Prostate gland (tissue), 2 donors: Measurements from ENCODE around the gene PTPRT.

ENCODE experiments used
- POLR2A ChIP-seq: fragments of 450-650 bp; IDR thresholded peaks from one replicate; pipeline ENCODE4 v1.6.1; 2016; ENCODE audit warnings: antibody characterized with exemption, mild to moderate bottlenecking
- POLR2AphosphoS5 ChIP-seq: sonication (generic); formaldehyde crosslinking; IDR thresholded peaks from one replicate; pipeline ENCODE4 v1.6.1; 2017; ENCODE audit warnings: antibody characterized with exemption
- TF ChIP-seq, protein P1 (sequence below), 4 experiments: fragments of 200-600 bp in 2 of 4; fragments of 450-650 bp in 2 of 4; sonication (generic) in 2 of 4; IDR thresholded peaks; 1 replicate in 3 of 4; 2 replicates in 1 of 4; pipeline ENCODE4 v1.5.1; 2016 to 2019; ENCODE audit warnings: antibody characterized with exemption in 4 of 4, mild to moderate bottlenecking in 2 of 4, moderate library complexity in 2 of 4

DNA sequence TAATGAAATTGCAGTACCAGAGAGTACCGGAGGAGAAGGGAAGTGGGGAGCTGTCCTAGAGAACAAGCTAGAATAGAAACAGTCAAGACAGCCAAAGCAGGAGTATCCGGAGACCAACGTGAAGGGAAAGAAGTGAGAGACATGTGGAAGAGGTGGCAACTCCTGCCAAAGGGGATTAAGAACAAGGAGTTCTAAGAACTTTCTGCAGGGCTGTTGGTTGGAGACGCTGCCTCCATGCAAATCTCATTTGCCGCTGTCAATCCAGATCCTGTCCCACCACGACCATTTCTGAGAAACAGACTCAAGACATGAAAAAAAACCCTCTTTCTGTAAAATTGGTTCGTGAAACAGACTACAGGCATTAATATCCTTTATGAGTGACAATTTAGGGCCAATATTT lies 595.7 kb downstream of the PTPRT start:
- TF ChIP-seq POLR2A (no peak), POLR2AphosphoS5 (no peak)
- TF ChIP-seq, protein P1, sequence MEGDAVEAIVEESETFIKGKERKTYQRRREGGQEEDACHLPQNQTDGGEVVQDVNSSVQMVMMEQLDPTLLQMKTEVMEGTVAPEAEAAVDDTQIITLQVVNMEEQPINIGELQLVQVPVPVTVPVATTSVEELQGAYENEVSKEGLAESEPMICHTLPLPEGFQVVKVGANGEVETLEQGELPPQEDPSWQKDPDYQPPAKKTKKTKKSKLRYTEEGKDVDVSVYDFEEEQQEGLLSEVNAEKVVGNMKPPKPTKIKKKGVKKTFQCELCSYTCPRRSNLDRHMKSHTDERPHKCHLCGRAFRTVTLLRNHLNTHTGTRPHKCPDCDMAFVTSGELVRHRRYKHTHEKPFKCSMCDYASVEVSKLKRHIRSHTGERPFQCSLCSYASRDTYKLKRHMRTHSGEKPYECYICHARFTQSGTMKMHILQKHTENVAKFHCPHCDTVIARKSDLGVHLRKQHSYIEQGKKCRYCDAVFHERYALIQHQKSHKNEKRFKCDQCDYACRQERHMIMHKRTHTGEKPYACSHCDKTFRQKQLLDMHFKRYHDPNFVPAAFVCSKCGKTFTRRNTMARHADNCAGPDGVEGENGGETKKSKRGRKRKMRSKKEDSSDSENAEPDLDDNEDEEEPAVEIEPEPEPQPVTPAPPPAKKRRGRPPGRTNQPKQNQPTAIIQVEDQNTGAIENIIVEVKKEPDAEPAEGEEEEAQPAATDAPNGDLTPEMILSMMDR (IDR thresholded peaks at IDR 0.05), result no peak
